Endothelial cell of hepatic sinusoid (primary cell): ENCODE results near the gene MEA1.

Experiments used
- in situ Hi-C: cut with HindIII; loops from 2 replicates; pipeline ENCODE4 v1.10.0; 2017; ENCODE audit warnings: low sequenced_read_pairs

The MEA1 gene

GRCh38 chr6:43040542-43041257 lies 27.0 kb upstream of the MEA1 start:
- in situ Hi-C loops: no loop called here

GRCh38 chr6:43038727-43039126 lies 25.0 kb upstream of the MEA1 start:
- in situ Hi-C loops: no loop called here

- in situ Hi-C loops: no loop called here
Observed at GRCh38 chr6:43037706-43038105, 24.0 kb upstream of the MEA1 start.

- in situ Hi-C loops: no loop called here
Observed at GRCh38 chr6:43037197-43037596, 23.5 kb upstream of the MEA1 start.

- in situ Hi-C loops: no loop called here
Observed at GRCh38 chr6:43036712-43037111, 23.0 kb upstream of the MEA1 start.

- in situ Hi-C loops: no loop called here
Observed at GRCh38 chr6:43035495-43036194, 21.9 kb upstream of the MEA1 start.

GRCh38 chr6:43034190-43034525 lies 20.4 kb upstream of the MEA1 start:
- in situ Hi-C loops: loop anchor here (5.0 kb wide), 1 partner anchor 88 kb away; no protein-coding TSS in a partner anchor

GRCh38 chr6:43033496-43034189 lies 19.9 kb upstream of the MEA1 start:
- in situ Hi-C loops: loop anchor here (5.0 kb wide), 1 partner anchor 89 kb away; no protein-coding TSS in a partner anchor

- in situ Hi-C loops: loop anchor here (5.0 kb wide), 1 partner anchor 90 kb away; no protein-coding TSS in a partner anchor
Observed at GRCh38 chr6:43032326-43032725, 18.6 kb upstream of the MEA1 start.

GRCh38 chr6:43029120-43029519 lies 15.4 kb upstream of the MEA1 start:
- in situ Hi-C loops: no loop called here

- in situ Hi-C loops: no loop called here
Observed at GRCh38 chr6:43026365-43026764, 12.6 kb upstream of the MEA1 start.

- in situ Hi-C loops: no loop called here
Observed at GRCh38 chr6:43024436-43024835, 10.7 kb upstream of the MEA1 start.

- in situ Hi-C loops: no loop called here
Observed at GRCh38 chr6:43021270-43022047, 7.7 kb upstream of the MEA1 start, which contains the start of gene RRP36. RRP36 (plus strand) TSS chr6:43021623; CDS start chr6:43021655, 32 bp downstream.

GRCh38 chr6:43020847-43021246 lies 7.1 kb upstream of the MEA1 start:
- in situ Hi-C loops: no loop called here

- in situ Hi-C loops: no loop called here
Observed at GRCh38 chr6:43020052-43020705, 6.4 kb upstream of the MEA1 start.

- in situ Hi-C loops: no loop called here
Observed at GRCh38 chr6:43019152-43019551, 5.4 kb upstream of the MEA1 start.

GRCh38 chr6:43016943-43017334 lies 3.2 kb upstream of the MEA1 start:
- in situ Hi-C loops: no loop called here

- in situ Hi-C loops: no loop called here
Observed at GRCh38 chr6:43016176-43016942, 2.6 kb upstream of the MEA1 start.

GRCh38 chr6:43014434-43014909 lies 726 bp upstream of the MEA1 start:
- in situ Hi-C loops: no loop called here
